WTC11 (cell line): ENCODE results near the gene TARM1. TPM values are rescaled to one million over a fixed set of nuclear protein-coding genes. Genes with fewer than 3 reads are reported as not detected.

Source experiments
- ATAC-seq: fragments of 200-7000 bp; cut with Tn5 transposase; 2 replicates; pipeline ENCODE4 v1.10.0; 2021; ENCODE audit warnings: mild to moderate bottlenecking, moderate library complexity
- CTCF ChIA-PET: fragments of 300-600 bp; sonication (Branson Sonifier 250); formaldehyde crosslinking; loops from one replicate; lab custom pipeline; 2021; ENCODE audit warnings: antibody characterized with exemption; lab: Charles Lee
- POLR2A ChIA-PET: fragments of 350-600 bp; sonication (Branson Sonifier 250); formaldehyde crosslinking; loops from one replicate; lab custom pipeline; 2021; ENCODE audit warnings: antibody characterized with exemption; lab: Charles Lee
- DNase-seq: peaks from one replicate; pipeline ENCODE4 v3.0.0; 2021; ENCODE audit warnings: low spot score
- H3K27ac Mint-ChIP-seq: 2 replicates; pipeline ENCODE4 v1.8.0; 2021; ENCODE audit warnings: mixed read lengths
- H3K27me3 Mint-ChIP-seq: 2 replicates; pipeline ENCODE4 v1.8.0; 2021; ENCODE audit warnings: low read depth, mild to moderate bottlenecking, moderate library complexity, mixed read lengths
- H3K36me3 Mint-ChIP-seq: 2 replicates; pipeline ENCODE4 v1.8.0; 2021; ENCODE audit warnings: mixed read lengths
- H3K4me1 Mint-ChIP-seq: 2 replicates; pipeline ENCODE4 v1.8.0; 2022; ENCODE audit warnings: mixed read lengths
- H3K4me3 Mint-ChIP-seq: 2 replicates; pipeline ENCODE4 v1.8.0; 2021; ENCODE audit warnings: mild to moderate bottlenecking, moderate library complexity, mixed read lengths
- H3K9me3 Mint-ChIP-seq: 2 replicates; pipeline ENCODE4 v1.8.0; 2021; ENCODE audit warnings: mixed read lengths
- CREB1 ChIP-seq: sonication (generic); formaldehyde crosslinking; IDR thresholded peaks from 2 replicates; pipeline ENCODE4 v1.8.0; 2023; ENCODE audit warnings: mild to moderate bottlenecking, missing genetic modification reagents
- CREM ChIP-seq: sonication (generic); formaldehyde crosslinking; IDR thresholded peaks from 2 replicates; pipeline ENCODE4 v1.8.1; 2022; ENCODE audit warnings: mild to moderate bottlenecking, missing genetic modification reagents, moderate library complexity
- EMX1 ChIP-seq: fragments of 250-450 bp; sonication (Bioruptor Pico); IDR thresholded peaks from 2 replicates; pipeline ENCODE4 v1.8.0; 2021; ENCODE audit warnings: mild to moderate bottlenecking
- FOXP1 ChIP-seq: sonication (generic); formaldehyde crosslinking; IDR thresholded peaks from 2 replicates; pipeline ENCODE4 v1.8.0; 2022; ENCODE audit warnings: missing genetic modification reagents, mild to moderate bottlenecking, moderate library complexity, borderline replicate concordance
- GABPB1 ChIP-seq: sonication (generic); formaldehyde crosslinking; IDR thresholded peaks from 2 replicates; pipeline ENCODE4 v1.8.1; 2023; ENCODE audit warnings: mild to moderate bottlenecking, missing genetic modification reagents
- GRHL2 ChIP-seq: fragments of 250-450 bp; sonication (Bioruptor Pico); IDR thresholded peaks from 2 replicates; pipeline ENCODE4 v1.8.0; 2022; ENCODE audit warnings: mild to moderate bottlenecking, moderate library complexity; ENCODE audit not compliant: insufficient replicate concordance, severe bottlenecking
- NFATC4 ChIP-seq: fragments of 250-450 bp; sonication (Bioruptor Pico); IDR thresholded peaks from 2 replicates; pipeline ENCODE4 v1.9.0; 2021; ENCODE audit warnings: mild to moderate bottlenecking
- NR1H2 ChIP-seq: sonication (generic); formaldehyde crosslinking; IDR thresholded peaks from 2 replicates; pipeline ENCODE4 v1.9.0; 2021; ENCODE audit warnings: mild to moderate bottlenecking, moderate library complexity, missing genetic modification reagents
- NR3C1 ChIP-seq: sonication (generic); formaldehyde crosslinking; conservative IDR thresholded peaks from 2 replicates; pipeline ENCODE4 v1.8.1; 2023; ENCODE audit warnings: low read depth, mild to moderate bottlenecking, missing genetic modification reagents
- RELA ChIP-seq: sonication (generic); formaldehyde crosslinking; IDR thresholded peaks from 2 replicates; pipeline ENCODE4 v1.8.1; 2022; ENCODE audit warnings: missing genetic modification reagents, mild to moderate bottlenecking, borderline replicate concordance
- SMAD4 ChIP-seq: sonication (generic); formaldehyde crosslinking; IDR thresholded peaks from 2 replicates; pipeline ENCODE4 v1.8.0; 2022; ENCODE audit warnings: mild to moderate bottlenecking, missing genetic modification reagents
- SOX15 ChIP-seq: fragments of 250-450 bp; sonication (Bioruptor Pico); IDR thresholded peaks from 2 replicates; pipeline ENCODE4 v1.9.0; 2021; ENCODE audit warnings: mild to moderate bottlenecking
- TEAD1 ChIP-seq: sonication (generic); formaldehyde crosslinking; IDR thresholded peaks from 2 replicates; pipeline ENCODE4 v1.8.0; 2022; ENCODE audit warnings: mild to moderate bottlenecking, missing genetic modification reagents
- ZNF121 ChIP-seq: sonication (generic); formaldehyde crosslinking; IDR thresholded peaks from 2 replicates; pipeline ENCODE4 v1.8.0; 2023; ENCODE audit warnings: missing genetic modification reagents
- ZNF232 ChIP-seq: sonication (generic); formaldehyde crosslinking; IDR thresholded peaks from 2 replicates; pipeline ENCODE4 v1.8.0; 2022; ENCODE audit warnings: mild to moderate bottlenecking, missing genetic modification reagents
- ZNF671 ChIP-seq: fragments of 250-450 bp; sonication (Bioruptor Pico); IDR thresholded peaks from 2 replicates; pipeline ENCODE4 v1.8.0; 2021; ENCODE audit warnings: mild to moderate bottlenecking
- total RNA-seq: library from RNA; stranded (reverse); gene quantifications from 3 replicates; pipeline ENCODE4 v1.2.3, GENCODE V29; 2021
- TF ChIP-seq, protein P1 (sequence below): sonication (generic); formaldehyde crosslinking; IDR thresholded peaks from 2 replicates; pipeline ENCODE4 v1.8.1; 2023; ENCODE audit warnings: mild to moderate bottlenecking, missing genetic modification reagents, borderline replicate concordance
- TF ChIP-seq, protein P2 (sequence below): fragments of 200-600 bp; IDR thresholded peaks from 2 replicates; pipeline ENCODE4 v1.8.0; 2022; ENCODE audit warnings: antibody characterized with exemption
- TF ChIP-seq, protein P3 (sequence below): sonication (generic); formaldehyde crosslinking; IDR thresholded peaks from 2 replicates; pipeline ENCODE4 v1.8.1; 2023; ENCODE audit warnings: mild to moderate bottlenecking, missing genetic modification reagents
- TF ChIP-seq, protein P4 (sequence below): sonication (generic); formaldehyde crosslinking; IDR thresholded peaks from 2 replicates; pipeline ENCODE4 v1.8.1; 2022; ENCODE audit warnings: mild to moderate bottlenecking, missing genetic modification reagents, moderate library complexity, borderline replicate concordance
- TF ChIP-seq, protein P5 (sequence below): sonication (generic); formaldehyde crosslinking; IDR thresholded peaks from 2 replicates; pipeline ENCODE4 v1.8.1; 2023; ENCODE audit warnings: mild to moderate bottlenecking, missing genetic modification reagents, moderate library complexity
- TF ChIP-seq, protein P6 (sequence below): fragments of 250-450 bp; sonication (Bioruptor Pico); IDR thresholded peaks from 2 replicates; pipeline ENCODE4 v1.8.0; 2021; ENCODE audit warnings: mild to moderate bottlenecking
- TF ChIP-seq, protein P7 (sequence below): sonication (generic); formaldehyde crosslinking; IDR thresholded peaks from 2 replicates; pipeline ENCODE4 v1.8.0; 2023; ENCODE audit warnings: missing genetic modification reagents

TARM1 gene
- total RNA-seq, 1 experiment from 2014 or later: not detected

DNA sequence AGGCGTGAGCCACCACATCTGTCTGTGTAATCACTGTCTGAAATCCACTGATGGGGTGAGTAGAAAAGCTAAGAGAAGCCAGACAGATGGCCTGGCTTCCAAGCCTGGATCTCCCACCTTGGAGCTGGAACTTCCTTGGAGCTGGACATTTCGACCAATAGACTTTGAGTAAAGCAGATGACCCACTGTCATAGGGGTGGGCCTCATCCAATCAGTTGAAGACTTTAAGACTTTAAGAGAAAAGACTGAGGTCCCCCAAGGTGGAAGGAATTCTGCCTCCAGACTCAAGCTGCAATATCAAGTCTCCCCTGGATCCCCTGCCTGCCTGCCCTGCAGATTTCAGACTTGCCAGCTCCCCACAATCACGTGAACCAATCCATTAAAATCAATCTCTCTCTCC lies 38.2 kb downstream of the TARM1 start:
- peaks cover 5% of the 10 kb centered on the region for H3K9me3 Mint-ChIP-seq
- no peak for DNase-seq
- H3K27ac Mint-ChIP-seq: no peak overlapping the region
- H3K27me3 Mint-ChIP-seq: peaks cover 21% of the 10 kb centered on the region
- no peak overlapping the region for H3K4me3 Mint-ChIP-seq
- no peak for ATAC-seq
- H3K4me1 Mint-ChIP-seq: peaks cover 21% of the 10 kb centered on the region
- no peaks in the 10 kb centered on the region for H3K36me3 Mint-ChIP-seq
- ChIA-PET POLR2A (no interaction called here), CTCF (interaction anchor here (0.5 to 4.3 kb wide), 7 partner anchors 11 to 250 kb away, joined by 3 to 21 read pairs (median 4); no protein-coding TSS in a partner anchor)
- TF ChIP-seq, protein P1, sequence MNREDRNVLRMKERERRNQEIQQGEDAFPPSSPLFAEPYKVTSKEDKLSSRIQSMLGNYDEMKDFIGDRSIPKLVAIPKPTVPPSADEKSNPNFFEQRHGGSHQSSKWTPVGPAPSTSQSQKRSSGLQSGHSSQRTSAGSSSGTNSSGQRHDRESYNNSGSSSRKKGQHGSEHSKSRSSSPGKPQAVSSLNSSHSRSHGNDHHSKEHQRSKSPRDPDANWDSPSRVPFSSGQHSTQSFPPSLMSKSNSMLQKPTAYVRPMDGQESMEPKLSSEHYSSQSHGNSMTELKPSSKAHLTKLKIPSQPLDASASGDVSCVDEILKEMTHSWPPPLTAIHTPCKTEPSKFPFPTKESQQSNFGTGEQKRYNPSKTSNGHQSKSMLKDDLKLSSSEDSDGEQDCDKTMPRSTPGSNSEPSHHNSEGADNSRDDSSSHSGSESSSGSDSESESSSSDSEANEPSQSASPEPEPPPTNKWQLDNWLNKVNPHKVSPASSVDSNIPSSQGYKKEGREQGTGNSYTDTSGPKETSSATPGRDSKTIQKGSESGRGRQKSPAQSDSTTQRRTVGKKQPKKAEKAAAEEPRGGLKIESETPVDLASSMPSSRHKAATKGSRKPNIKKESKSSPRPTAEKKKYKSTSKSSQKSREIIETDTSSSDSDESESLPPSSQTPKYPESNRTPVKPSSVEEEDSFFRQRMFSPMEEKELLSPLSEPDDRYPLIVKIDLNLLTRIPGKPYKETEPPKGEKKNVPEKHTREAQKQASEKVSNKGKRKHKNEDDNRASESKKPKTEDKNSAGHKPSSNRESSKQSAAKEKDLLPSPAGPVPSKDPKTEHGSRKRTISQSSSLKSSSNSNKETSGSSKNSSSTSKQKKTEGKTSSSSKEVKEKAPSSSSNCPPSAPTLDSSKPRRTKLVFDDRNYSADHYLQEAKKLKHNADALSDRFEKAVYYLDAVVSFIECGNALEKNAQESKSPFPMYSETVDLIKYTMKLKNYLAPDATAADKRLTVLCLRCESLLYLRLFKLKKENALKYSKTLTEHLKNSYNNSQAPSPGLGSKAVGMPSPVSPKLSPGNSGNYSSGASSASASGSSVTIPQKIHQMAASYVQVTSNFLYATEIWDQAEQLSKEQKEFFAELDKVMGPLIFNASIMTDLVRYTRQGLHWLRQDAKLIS (CRISPR knock-in tag): no peak
- TF ChIP-seq NR3C1 (CRISPR knock-in tag): no peak
- no peak for TF ChIP-seq SOX15 (CRISPR knock-in tag)
- TF ChIP-seq, protein P2, sequence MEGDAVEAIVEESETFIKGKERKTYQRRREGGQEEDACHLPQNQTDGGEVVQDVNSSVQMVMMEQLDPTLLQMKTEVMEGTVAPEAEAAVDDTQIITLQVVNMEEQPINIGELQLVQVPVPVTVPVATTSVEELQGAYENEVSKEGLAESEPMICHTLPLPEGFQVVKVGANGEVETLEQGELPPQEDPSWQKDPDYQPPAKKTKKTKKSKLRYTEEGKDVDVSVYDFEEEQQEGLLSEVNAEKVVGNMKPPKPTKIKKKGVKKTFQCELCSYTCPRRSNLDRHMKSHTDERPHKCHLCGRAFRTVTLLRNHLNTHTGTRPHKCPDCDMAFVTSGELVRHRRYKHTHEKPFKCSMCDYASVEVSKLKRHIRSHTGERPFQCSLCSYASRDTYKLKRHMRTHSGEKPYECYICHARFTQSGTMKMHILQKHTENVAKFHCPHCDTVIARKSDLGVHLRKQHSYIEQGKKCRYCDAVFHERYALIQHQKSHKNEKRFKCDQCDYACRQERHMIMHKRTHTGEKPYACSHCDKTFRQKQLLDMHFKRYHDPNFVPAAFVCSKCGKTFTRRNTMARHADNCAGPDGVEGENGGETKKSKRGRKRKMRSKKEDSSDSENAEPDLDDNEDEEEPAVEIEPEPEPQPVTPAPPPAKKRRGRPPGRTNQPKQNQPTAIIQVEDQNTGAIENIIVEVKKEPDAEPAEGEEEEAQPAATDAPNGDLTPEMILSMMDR: no peak
- TF ChIP-seq ZNF232 (CRISPR knock-in tag): no peak
- no peak for TF ChIP-seq NR1H2
- no peak for TF ChIP-seq GABPB1 (CRISPR knock-in tag)
- no peak for TF ChIP-seq ZNF121 (CRISPR knock-in tag)
- no peak for TF ChIP-seq EMX1
- TF ChIP-seq, protein P3, sequence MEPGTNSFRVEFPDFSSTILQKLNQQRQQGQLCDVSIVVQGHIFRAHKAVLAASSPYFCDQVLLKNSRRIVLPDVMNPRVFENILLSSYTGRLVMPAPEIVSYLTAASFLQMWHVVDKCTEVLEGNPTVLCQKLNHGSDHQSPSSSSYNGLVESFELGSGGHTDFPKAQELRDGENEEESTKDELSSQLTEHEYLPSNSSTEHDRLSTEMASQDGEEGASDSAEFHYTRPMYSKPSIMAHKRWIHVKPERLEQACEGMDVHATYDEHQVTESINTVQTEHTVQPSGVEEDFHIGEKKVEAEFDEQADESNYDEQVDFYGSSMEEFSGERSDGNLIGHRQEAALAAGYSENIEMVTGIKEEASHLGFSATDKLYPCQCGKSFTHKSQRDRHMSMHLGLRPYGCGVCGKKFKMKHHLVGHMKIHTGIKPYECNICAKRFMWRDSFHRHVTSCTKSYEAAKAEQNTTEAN (CRISPR knock-in tag): no peak
- TF ChIP-seq, protein P4, sequence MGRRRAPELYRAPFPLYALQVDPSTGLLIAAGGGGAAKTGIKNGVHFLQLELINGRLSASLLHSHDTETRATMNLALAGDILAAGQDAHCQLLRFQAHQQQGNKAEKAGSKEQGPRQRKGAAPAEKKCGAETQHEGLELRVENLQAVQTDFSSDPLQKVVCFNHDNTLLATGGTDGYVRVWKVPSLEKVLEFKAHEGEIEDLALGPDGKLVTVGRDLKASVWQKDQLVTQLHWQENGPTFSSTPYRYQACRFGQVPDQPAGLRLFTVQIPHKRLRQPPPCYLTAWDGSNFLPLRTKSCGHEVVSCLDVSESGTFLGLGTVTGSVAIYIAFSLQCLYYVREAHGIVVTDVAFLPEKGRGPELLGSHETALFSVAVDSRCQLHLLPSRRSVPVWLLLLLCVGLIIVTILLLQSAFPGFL: no peak
- TF ChIP-seq NFATC4: no peak
- no peak for TF ChIP-seq ZNF671 (CRISPR knock-in tag)
- no peak for TF ChIP-seq CREM (CRISPR knock-in tag)
- TF ChIP-seq, protein P5, sequence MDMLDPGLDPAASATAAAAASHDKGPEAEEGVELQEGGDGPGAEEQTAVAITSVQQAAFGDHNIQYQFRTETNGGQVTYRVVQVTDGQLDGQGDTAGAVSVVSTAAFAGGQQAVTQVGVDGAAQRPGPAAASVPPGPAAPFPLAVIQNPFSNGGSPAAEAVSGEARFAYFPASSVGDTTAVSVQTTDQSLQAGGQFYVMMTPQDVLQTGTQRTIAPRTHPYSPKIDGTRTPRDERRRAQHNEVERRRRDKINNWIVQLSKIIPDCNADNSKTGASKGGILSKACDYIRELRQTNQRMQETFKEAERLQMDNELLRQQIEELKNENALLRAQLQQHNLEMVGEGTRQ (CRISPR knock-in tag): no peak
- no peak for TF ChIP-seq CREB1
- no peak for TF ChIP-seq TEAD1 (CRISPR knock-in tag)

DNA sequence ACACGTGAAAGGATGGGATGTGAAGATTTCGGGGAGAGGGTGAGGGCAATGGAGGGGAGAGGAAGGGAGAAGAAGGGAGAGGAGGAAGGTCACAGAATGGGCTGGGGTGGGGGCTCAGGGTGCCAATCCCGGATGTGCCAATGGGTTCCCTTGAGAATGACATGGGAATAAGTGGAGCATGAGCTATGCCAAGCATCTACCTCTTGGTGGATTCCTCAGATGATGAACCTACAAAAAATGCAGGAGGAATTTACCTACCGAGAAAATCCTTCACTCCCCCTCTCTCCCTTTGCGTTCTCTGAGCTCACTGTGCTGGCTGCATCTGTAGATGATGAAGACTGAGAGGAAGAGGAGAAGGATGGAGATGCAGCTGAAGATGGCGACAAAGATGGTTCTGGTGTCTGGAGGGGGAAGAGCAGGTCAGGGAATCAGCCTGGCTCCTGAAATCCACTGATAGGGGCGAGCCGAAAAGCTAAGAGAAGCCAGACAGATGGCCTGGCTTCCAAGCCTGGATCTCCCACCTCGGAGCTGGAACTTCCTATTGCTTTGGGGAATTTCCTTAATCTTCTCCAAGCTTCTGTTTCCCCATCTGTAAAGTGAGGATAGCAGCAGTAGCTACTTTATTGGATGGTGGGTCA lies 39.1 kb downstream of the TARM1 start:
- peaks cover 21% of the 10 kb centered on the region for H3K27me3 Mint-ChIP-seq
- no peaks in the 10 kb centered on the region for H3K36me3 Mint-ChIP-seq
- no peak for ATAC-seq
- no peak overlapping the region for H3K4me3 Mint-ChIP-seq
- no peak for DNase-seq
- peaks cover 28% of the 10 kb centered on the region for H3K4me1 Mint-ChIP-seq
- 0 out of 2 replicates have a peak overlapping the region, but pooled peaks have one; percentile 28 for H3K27ac Mint-ChIP-seq
- peaks cover 5% of the 10 kb centered on the region for H3K9me3 Mint-ChIP-seq
- CTCF ChIA-PET: interaction anchor here (0.6 to 4.3 kb wide), 10 partner anchors 10 to 249 kb away, joined by 3 to 21 read pairs (median 4); partner anchors contain the start of gene NDUFA3
- POLR2A ChIA-PET: interaction anchor here (0.6 kb wide), 1 partner anchor 17 kb away, joined by 4 read pairs; no protein-coding TSS in a partner anchor
- no peak for TF ChIP-seq RELA
- TF ChIP-seq, protein P6, sequence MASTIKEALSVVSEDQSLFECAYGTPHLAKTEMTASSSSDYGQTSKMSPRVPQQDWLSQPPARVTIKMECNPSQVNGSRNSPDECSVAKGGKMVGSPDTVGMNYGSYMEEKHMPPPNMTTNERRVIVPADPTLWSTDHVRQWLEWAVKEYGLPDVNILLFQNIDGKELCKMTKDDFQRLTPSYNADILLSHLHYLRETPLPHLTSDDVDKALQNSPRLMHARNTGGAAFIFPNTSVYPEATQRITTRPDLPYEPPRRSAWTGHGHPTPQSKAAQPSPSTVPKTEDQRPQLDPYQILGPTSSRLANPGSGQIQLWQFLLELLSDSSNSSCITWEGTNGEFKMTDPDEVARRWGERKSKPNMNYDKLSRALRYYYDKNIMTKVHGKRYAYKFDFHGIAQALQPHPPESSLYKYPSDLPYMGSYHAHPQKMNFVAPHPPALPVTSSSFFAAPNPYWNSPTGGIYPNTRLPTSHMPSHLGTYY (CRISPR knock-in tag): no peak
- TF ChIP-seq GRHL2 (CRISPR knock-in tag): no peak
- no peak for TF ChIP-seq SMAD4
- TF ChIP-seq, protein P7, sequence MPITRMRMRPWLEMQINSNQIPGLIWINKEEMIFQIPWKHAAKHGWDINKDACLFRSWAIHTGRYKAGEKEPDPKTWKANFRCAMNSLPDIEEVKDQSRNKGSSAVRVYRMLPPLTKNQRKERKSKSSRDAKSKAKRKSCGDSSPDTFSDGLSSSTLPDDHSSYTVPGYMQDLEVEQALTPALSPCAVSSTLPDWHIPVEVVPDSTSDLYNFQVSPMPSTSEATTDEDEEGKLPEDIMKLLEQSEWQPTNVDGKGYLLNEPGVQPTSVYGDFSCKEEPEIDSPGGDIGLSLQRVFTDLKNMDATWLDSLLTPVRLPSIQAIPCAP (CRISPR knock-in tag): no peak
- no peak for TF ChIP-seq FOXP1 (CRISPR knock-in tag)
- TF ChIP-seq ZNF671 (CRISPR knock-in tag): no peak
- TF ChIP-seq CREM (CRISPR knock-in tag): no peak
